LNCAP (cell line): ENCODE results near the gene PHLPP2.

Experiments used
- CTCF ChIP-seq: fragments of 450-650 bp; IDR thresholded peaks from 2 replicates; pipeline ENCODE4 v1.5.1; 2017; ENCODE audit warnings: mild to moderate bottlenecking

PHLPP2 gene

GRCh38 chr16:71712501-71712900 is 12.0 kb downstream of the PHLPP2 start:
- no peak for TF ChIP-seq CTCF

DNA sequence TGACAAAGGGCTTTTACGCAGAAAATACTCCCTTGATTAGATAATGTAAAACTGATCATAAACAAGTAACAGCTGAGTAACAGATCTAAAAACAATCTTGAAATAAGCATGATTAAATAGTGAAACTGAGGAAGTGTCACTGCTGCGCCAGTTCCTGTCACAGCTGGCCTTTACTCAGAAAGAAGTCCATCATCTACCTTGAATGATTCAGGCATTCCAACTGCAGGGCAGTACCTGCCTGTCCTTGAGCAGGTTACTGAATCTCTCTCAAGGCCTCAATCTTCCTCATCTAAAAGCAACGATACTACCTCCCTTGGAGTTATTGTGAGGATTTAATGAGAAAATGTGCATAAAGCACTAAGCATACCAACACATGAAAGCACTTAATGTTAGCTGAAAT is 12.7 kb downstream of the PHLPP2 start:
- TF ChIP-seq CTCF, result no peak

GRCh38 chr16:71709229-71709781 is 15.2 kb downstream of the PHLPP2 start:
- no peak for TF ChIP-seq CTCF

DNA sequence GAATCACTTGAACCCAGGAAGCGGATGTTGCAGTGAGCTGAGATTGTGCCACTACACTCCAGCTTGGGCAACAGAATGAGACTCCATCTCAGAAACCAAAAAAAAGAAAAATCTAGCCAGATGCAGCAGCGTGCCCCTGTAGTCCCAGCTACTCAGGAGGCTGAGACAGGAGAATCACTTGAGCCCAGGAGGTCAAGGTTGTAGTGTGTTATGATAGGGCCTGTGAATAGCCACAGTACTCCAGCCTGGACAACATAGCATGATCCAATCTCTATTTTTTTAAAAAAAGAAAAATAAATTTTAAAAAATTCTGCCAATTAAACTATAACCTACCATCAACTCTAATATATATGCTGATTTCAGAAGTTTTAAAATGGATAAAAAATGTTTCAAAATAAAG is 15.8 kb downstream of the PHLPP2 start:
- TF ChIP-seq CTCF, result no peak

- TF ChIP-seq CTCF, result no peak
Measured at GRCh38 chr16:71707199-71707598, 17.3 kb downstream of the PHLPP2 start.

DNA sequence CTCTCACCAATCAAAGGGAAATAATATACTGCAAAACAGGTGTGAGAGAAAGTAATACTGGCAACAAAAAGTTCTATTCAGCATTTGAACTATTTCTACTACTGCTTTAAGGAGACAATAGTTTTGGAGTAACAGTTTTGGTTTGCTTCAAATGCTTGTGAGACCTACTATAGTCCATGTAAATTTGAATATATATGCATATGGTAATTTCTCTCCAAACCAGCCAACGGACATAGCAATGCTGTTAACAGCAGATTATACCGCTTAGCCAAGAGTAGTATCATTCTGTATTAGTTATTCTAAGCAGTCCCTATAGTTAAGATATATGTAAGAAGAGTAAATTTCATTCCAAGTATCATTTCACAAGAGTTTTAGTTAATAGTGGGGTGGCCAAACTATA is 18.5 kb downstream of the PHLPP2 start:
- no peak for TF ChIP-seq CTCF

DNA sequence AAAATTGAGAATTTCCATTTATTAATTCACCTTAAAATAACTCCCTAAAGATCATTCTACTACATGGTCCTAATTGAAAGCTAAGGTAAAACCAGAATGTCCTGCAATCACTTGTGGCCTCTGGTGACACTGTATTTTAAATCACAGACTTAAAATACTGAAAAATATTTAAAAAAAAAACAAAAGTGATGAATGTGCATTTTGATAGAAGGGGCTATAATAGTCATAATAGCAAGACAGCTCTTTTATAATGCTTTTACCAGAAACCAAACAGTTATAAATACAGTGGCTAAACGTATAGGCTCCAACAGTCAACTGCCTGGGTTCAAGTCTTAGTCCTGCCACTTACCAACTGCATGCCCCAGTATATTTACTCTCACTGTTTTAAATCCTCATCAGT is 21.2 kb downstream of the PHLPP2 start:
- TF ChIP-seq CTCF, result no peak

GRCh38 chr16:71700831-71701230 is 23.7 kb downstream of the PHLPP2 start:
- no peak for TF ChIP-seq CTCF
